Liver (tissue), 9 donors: Measurements from ENCODE around the gene MARCHF6. TPM values are rescaled to one million over a fixed set of nuclear protein-coding genes. Genes with fewer than 3 reads are reported as not detected.

Source experiments
- DNase-seq: peaks from one replicate; pipeline ENCODE4 v3.0.0-alpha.2; 2017; ENCODE audit warnings: low spot score
- H3K27ac ChIP-seq, 2 donors: one replicate each; pipeline ENCODE4 v1.7.0; 2013; ENCODE audit warnings: inconsistent platforms in 2 of 2, low read length in 2 of 2, control low read depth in 1 of 2, low read depth in 1 of 2, mild to moderate bottlenecking in 1 of 2
- H3K27me3 ChIP-seq, 4 donors: one replicate each; pipeline versions ENCODE4 v1.6.1 to v1.7.0; 2013; ENCODE audit warnings: low read length in 3 of 4, inconsistent platforms in 1 of 4, mild to moderate bottlenecking in 1 of 4, moderate library complexity in 1 of 4; ENCODE audit not compliant: control insufficient read depth in 4 of 4, insufficient read depth in 4 of 4
- H3K36me3 ChIP-seq, 4 donors: one replicate each; pipeline versions ENCODE4 v1.6.1 to v1.7.0; 2013; ENCODE audit warnings: low read length in 3 of 4, mild to moderate bottlenecking in 3 of 4, low read depth in 1 of 4, moderate library complexity in 1 of 4; ENCODE audit not compliant: control insufficient read depth in 4 of 4, insufficient read depth in 3 of 4
- H3K4me1 ChIP-seq, 4 donors: one replicate each; pipeline versions ENCODE4 v1.6.1 to v1.7.0; 2013; ENCODE audit warnings: low read length in 3 of 4, mild to moderate bottlenecking in 3 of 4, moderate library complexity in 1 of 4; ENCODE audit not compliant: control insufficient read depth in 4 of 4, insufficient read depth in 4 of 4
- H3K4me3 ChIP-seq, 3 donors: one replicate each; pipeline versions ENCODE4 v1.6.1 to v1.7.0; 2013; ENCODE audit warnings: low read length in 3 of 3, control low read depth in 1 of 3, low read depth in 1 of 3, mild to moderate bottlenecking in 1 of 3
- H3K9ac ChIP-seq, 2 donors: one replicate each; pipeline ENCODE4 v1.7.0; 2013; ENCODE audit warnings: low read length in 2 of 2, mild to moderate bottlenecking in 2 of 2, moderate library complexity in 2 of 2, control low read depth in 1 of 2, low read depth in 1 of 2
- H3K9me3 ChIP-seq, 4 donors: one replicate each; pipeline versions ENCODE4 v1.6.1 to v1.7.0; 2013; ENCODE audit warnings: low read length in 3 of 4; ENCODE audit not compliant: control insufficient read depth in 4 of 4
- ATF3 ChIP-seq: IDR thresholded peaks from 2 replicates; pipeline ENCODE4 v1.6.1; 2016; ENCODE audit warnings: antibody characterized with exemption
- CTCF ChIP-seq: fragments of 150-350 bp; IDR thresholded peaks from 2 replicates; pipeline ENCODE4 v1.5.1; 2017; ENCODE audit warnings: improper control_type of control experiment, low read depth, low read length; ENCODE audit not compliant: missing input control
- EGR1 ChIP-seq, 2 donors: IDR thresholded peaks; 2 replicates each; pipeline ENCODE4 v1.6.1; 2016 to 2018; ENCODE audit warnings: antibody characterized with exemption in 2 of 2, low read depth in 2 of 2
- FOXA1 ChIP-seq: IDR thresholded peaks from 2 replicates; pipeline ENCODE4 v1.6.1; 2016; ENCODE audit warnings: antibody characterized with exemption
- FOXA2 ChIP-seq: IDR thresholded peaks from 2 replicates; pipeline ENCODE4 v1.6.1; 2016; ENCODE audit warnings: antibody characterized with exemption
- GABPA ChIP-seq, 2 donors: IDR thresholded peaks in 1 of 2; conservative IDR thresholded peaks in 1 of 2; 2 replicates each; pipeline ENCODE4 v1.6.1; 2016; ENCODE audit warnings: antibody characterized with exemption in 2 of 2, mild to moderate bottlenecking in 1 of 2, moderate library complexity in 1 of 2
- HNF4A ChIP-seq, 2 donors: conservative IDR thresholded peaks; 2 replicates each; pipeline ENCODE4 v1.6.1; 2016; ENCODE audit warnings: antibody characterized with exemption in 2 of 2, mild to moderate bottlenecking in 2 of 2
- HNF4G ChIP-seq: IDR thresholded peaks from 2 replicates; pipeline ENCODE4 v1.6.1; 2016; ENCODE audit warnings: antibody characterized with exemption
- MAX ChIP-seq: IDR thresholded peaks from 2 replicates; pipeline ENCODE4 v1.6.1; 2016; ENCODE audit warnings: antibody characterized with exemption
- NR2F2 ChIP-seq: IDR thresholded peaks from 2 replicates; pipeline ENCODE4 v1.6.1; 2016; ENCODE audit warnings: antibody characterized with exemption
- RAD21 ChIP-seq, 2 donors: IDR thresholded peaks; 2 replicates each; pipeline ENCODE4 v1.6.1; 2016; ENCODE audit warnings: antibody characterized with exemption in 2 of 2, mild to moderate bottlenecking in 2 of 2
- REST ChIP-seq: IDR thresholded peaks from 2 replicates; pipeline ENCODE4 v1.6.1; 2016; ENCODE audit warnings: antibody characterized with exemption, mild to moderate bottlenecking
- RXRA ChIP-seq, 2 donors: IDR thresholded peaks; 2 replicates each; pipeline ENCODE4 v1.6.1; 2017 to 2018; ENCODE audit warnings: antibody characterized with exemption in 2 of 2, mild to moderate bottlenecking in 1 of 2
- TAF1 ChIP-seq: conservative IDR thresholded peaks from 2 replicates; pipeline ENCODE4 v1.6.1; 2016; ENCODE audit warnings: antibody characterized with exemption, mild to moderate bottlenecking
- YY1 ChIP-seq: IDR thresholded peaks from 2 replicates; pipeline ENCODE4 v1.6.1; 2016; ENCODE audit warnings: antibody characterized with exemption, mild to moderate bottlenecking
- ZBTB33 ChIP-seq: IDR thresholded peaks from 2 replicates; pipeline ENCODE4 v1.6.1; 2016; ENCODE audit warnings: antibody characterized with exemption
- WGBS: extraction: QIAGEN DNeasy Blood & Tissue Kit; methylation state at CpG from one replicate; pipeline ENCODE4 v1.1.7; 2013; 5-methylcytosine and 5-hydroxymethylcytosine counted together
- polyA plus RNA-seq, 2 donors: library from polyadenylated mRNA; stranded (reverse) in 1 of 2; unstranded in 1 of 2; fragments of 200-250 nt in 1 of 2; fragments of >200 nt in 1 of 2; fragmentation: Nextera tagmentation in 1 of 2; extraction: Ambion mirVana in 1 of 2; gene quantifications; one replicate each; pipeline versions ENCODE4 v1.2.1 to v1.2.3, GENCODE V29; 2013 to 2015
- total RNA-seq, 2 donors: library from RNA; depleted of rRNA; stranded (reverse); fragments of >200 nt; gene quantifications; one replicate each; pipeline ENCODE4 v1.2.3, GENCODE V29; 2014
- donor health status: healthy.
- donor health status: healthy.
- donor health status: healthy.
- donor health status: healthy.
- donor health status: healthy.

Gene MARCHF6
- total and polyA plus RNA-seq, 4 donors: 20.6 to 77.7 (median 62.4) TPM

- peak; percentile 62 for TF ChIP-seq REST
- no peak for TF ChIP-seq TAF1
- peak; percentile 85 for TF ChIP-seq ZBTB33
Observed at GRCh38 chr5:10335711-10336470, 17.6 kb upstream of the MARCHF6 start (continued).

- H3K9ac ChIP-seq: no peak overlapping the region
- H3K9me3 ChIP-seq: no peaks in the 10 kb centered on the region
- TF ChIP-seq FOXA1 (no peak), NR2F2 (no peak), REST (no peak), YY1 (no peak), RAD21 (IDR thresholded peaks at IDR 0.05) (no peak), ATF3 (no peak), HNF4A (conservative IDR thresholded peaks at IDR 0.05) (peak; percentile 45 to 55), CTCF (no peak), MAX (no peak), GABPA (IDR thresholded peaks at IDR 0.05 in 1 of 2, conservative IDR thresholded peaks at IDR 0.05 in 1 of 2) (no peak), RXRA (IDR thresholded peaks at IDR 0.05) (peak in 1 of 2 donors; percentile 43), HNF4G (no peak), EGR1 (IDR thresholded peaks at IDR 0.05; ENCODE audit: low read depth in 2 of 2) (no peak), FOXA2 (no peak)
- 80% methylated on average over 4 of the region's 4 CpGs for WGBS
- no peak for DNase-seq
- no peak overlapping the region for H3K4me3 ChIP-seq
- H3K27ac ChIP-seq: peak overlapping the region; percentile 76 to 84
- H3K36me3 ChIP-seq: no peaks in the 10 kb centered on the region
- H3K4me1 ChIP-seq: peaks cover 3 to 32% (median 18%) of the 10 kb centered on the region in 4 donors
- H3K27me3 ChIP-seq: no peaks in the 10 kb centered on the region
Observed at GRCh38 chr5:10337107-10337506, 16.4 kb upstream of the MARCHF6 start.
